ENCODE results near the gene ATP6V0E1.

- TF ChIP-seq CTCF (IDR thresholded peaks at IDR 0.05): no peak
- no peak for TF ChIP-seq POLR2A (IDR thresholded peaks at IDR 0.05)
Measured at GRCh38 chr5:173020643-173021042, 37.1 kb downstream of the ATP6V0E1 start.

All from breast epithelium (tissue), 3 donors.